ENCODE data around the gene EBLN1.

GRCh38 chr10:22222236-22223190 is 4.7 kb upstream of the EBLN1 start:
- TF ChIP-seq CTCF (IDR thresholded peaks at IDR 0.05; ENCODE audit: borderline replicate concordance, extremely low read depth, low read length, poor library complexity, severe bottlenecking), result no peak
- no peak for TF ChIP-seq EZH2 (IDR thresholded peaks at IDR 0.05; ENCODE audit: borderline replicate concordance, low read depth, low read length, severe bottlenecking)
